Adrenal gland (tissue), 12 donors: ENCODE measurements around the gene KRTAP25-1. TPM values are rescaled to one million over a fixed set of nuclear protein-coding genes. Genes with fewer than 3 reads are reported as not detected.

Experiments used
- DNase-seq, 7 donors: peaks; one replicate each; pipeline ENCODE4 v3.0.0-alpha.2; 2019 to 2020
- H3K27ac ChIP-seq, 5 donors: fragments of 200-600 bp; sonication (generic) in 4 of 5; 1 replicate in 3 of 5; 2 replicates in 2 of 5; pipeline versions ENCODE4 v1.5.1 to v1.8.0; 2016 to 2020; ENCODE audit warnings: mild to moderate bottlenecking in 1 of 5
- H3K27me3 ChIP-seq: fragments of 200-600 bp; 2 replicates; pipeline ENCODE4 v1.8.0; 2021
- H3K36me3 ChIP-seq, 2 donors: fragments of 200-600 bp; replicated peaks in 1 of 2; 1 replicate in 1 of 2; 2 replicates in 1 of 2; pipeline versions ENCODE4 v1.5.1 to v1.8.0; 2018 to 2022
- H3K4me1 ChIP-seq, 2 donors: fragments of 200-600 bp; replicated peaks in 1 of 2; 1 replicate in 1 of 2; 2 replicates in 1 of 2; pipeline versions ENCODE4 v1.5.1 to v1.8.0; 2018 to 2021
- H3K4me3 ChIP-seq, 4 donors: fragments of 200-600 bp; sonication (generic) in 3 of 4; one replicate each; pipeline ENCODE4 v1.5.1; 2016 to 2018
- H3K9me3 ChIP-seq, 3 donors: fragments of 200-600 bp; sonication (generic) in 1 of 3; replicated peaks in 1 of 3; 1 replicate in 2 of 3; 2 replicates in 1 of 3; pipeline versions ENCODE4 v1.5.1 to v1.8.0; 2016 to 2021
- CTCF ChIP-seq, 6 experiments: fragments of 450-650 bp in 4 of 6; fragments of 200-600 bp in 2 of 6; sonication (generic) in 1 of 6; IDR thresholded peaks; 1 replicate in 5 of 6; 2 replicates in 1 of 6; pipeline versions ENCODE4 v1.5.1 to v1.8.0; 2016 to 2021; ENCODE audit warnings: antibody characterized with exemption in 6 of 6, mild to moderate bottlenecking in 2 of 6, moderate library complexity in 1 of 6
- POLR2A ChIP-seq, 2 donors: fragments of 450-650 bp; IDR thresholded peaks; one replicate each; pipeline ENCODE4 v1.6.1; 2017; ENCODE audit warnings: antibody characterized with exemption in 2 of 2, mild to moderate bottlenecking in 2 of 2, moderate library complexity in 1 of 2
- WGBS, 4 donors: extraction: QIAGEN DNeasy Blood & Tissue Kit in 2 of 4; methylation state at CpG; one replicate each; pipeline versions ENCODE4 v1.1.5 to v1.1.7; 2013 to 2017; 5-methylcytosine and 5-hydroxymethylcytosine counted together
- intact Hi-C, 2 donors: fragments of 100-400 bp; cut with DNase I; formaldehyde crosslinking; loops; one replicate each; pipeline versions ENCODE4 v1.14.1 to v1.15.0; 2022 to 2023
- polyA plus RNA-seq, 3 donors: library from polyadenylated mRNA; stranded (reverse); fragments of 200-250 nt in 2 of 3; fragments of 350-450 nt in 1 of 3; fragmentation: Illumina TruSeq in 1 of 3; extraction: RNeasy Lipid Tissue Mini Kit (QIAGEN cat#74804) in 1 of 3; gene quantifications; one replicate each; pipeline ENCODE4 v1.2.3, GENCODE V29; 2013 to 2014
- total RNA-seq, 9 donors: library from RNA; depleted of rRNA in 4 of 9; stranded (reverse); fragments of >200 nt in 4 of 9; fragments of 120-200 nt in 1 of 9; fragmentation: NEBNext Ultra II Directional in 1 of 9; extraction: Animal tissue kit (Norgen Biotek cat#: 25700) in 1 of 9; gene quantifications; one replicate each; pipeline versions ENCODE4 v1.1.0 to v1.2.4, GENCODE V29; 2013 to 2023
- donor health status: healthy with polysubstance abuse.
- donor health status: Bipolar disorder and iron deficiency.
- donor health status: DM: yes; HTN: yes; CAD: no.
- donor health status: DM: no; HTN: no; CAD: no.
- donor health status: DM: no; HTN: no; CAD: no.
- donor health status: DM: yes; HTN: yes; CAD: no.

Gene KRTAP25-1
- total and polyA plus RNA-seq, 12 donors = not detected

- Histone ChIP-seq H3K4me1 (no peaks in the 10 kb centered on the region), H3K36me3 (no peaks in the 10 kb centered on the region), H3K4me3 (no peak overlapping the region), H3K27ac (no peak overlapping the region), H3K9me3 (no peaks in the 10 kb centered on the region), H3K27me3 (no peaks in the 10 kb centered on the region)
- no peak for TF ChIP-seq CTCF (IDR thresholded peaks at IDR 0.05)
- 54 to 68% (median 60%) methylated on average over 2 of the region's 2 CpGs for WGBS, 4 donors
- DNase-seq = no peak
- intact Hi-C loops = no loop called here
These were observed 47.3 kb upstream of the KRTAP25-1 start for GRCh38 chr21:30336596-30336995.

DNA sequence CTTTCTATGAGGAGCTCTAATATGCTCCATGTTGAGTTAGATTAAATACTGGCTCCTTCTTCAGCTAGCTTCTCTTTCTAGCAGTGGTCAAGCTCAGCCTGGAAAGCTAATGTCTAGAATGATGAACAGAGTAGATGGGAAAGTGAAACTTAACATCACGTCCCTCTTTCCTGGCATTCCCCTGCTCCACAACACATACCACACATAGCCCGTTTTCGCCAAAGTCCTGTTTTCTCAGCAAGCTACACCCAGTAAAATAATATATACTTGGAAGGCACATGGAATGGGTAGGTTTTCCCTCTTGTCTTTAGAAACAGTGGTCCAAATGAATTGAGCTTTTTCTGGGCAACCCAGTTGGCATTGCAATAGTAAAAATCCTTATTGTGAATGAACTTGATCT, 44.4 kb upstream of the KRTAP25-1 start:
- no peaks in the 10 kb centered on the region for H3K27me3 ChIP-seq
- H3K4me1 ChIP-seq = no peaks in the 10 kb centered on the region
- intact Hi-C loops = no loop called here
- no peak for DNase-seq
- H3K27ac ChIP-seq = no peak overlapping the region
- no peak for TF ChIP-seq CTCF (IDR thresholded peaks at IDR 0.05)
- no peak for TF ChIP-seq POLR2A (IDR thresholded peaks at IDR 0.05)
- WGBS, 4 donors = 62 to 78% (median 72%) methylated on average over 3 of the region's 3 CpGs
- H3K4me3 ChIP-seq = no peak overlapping the region
- H3K36me3 ChIP-seq = no peaks in the 10 kb centered on the region
- no peaks in the 10 kb centered on the region for H3K9me3 ChIP-seq

- no peak overlapping the region for H3K27ac ChIP-seq
- H3K9me3 ChIP-seq = no peaks in the 10 kb centered on the region
- H3K4me3 ChIP-seq = no peak overlapping the region
- H3K36me3 ChIP-seq = no peaks in the 10 kb centered on the region
- no peak for DNase-seq
- intact Hi-C loops = no loop called here
- no peaks in the 10 kb centered on the region for H3K27me3 ChIP-seq
- H3K4me1 ChIP-seq = no peaks in the 10 kb centered on the region
- no peak for TF ChIP-seq POLR2A (IDR thresholded peaks at IDR 0.05)
- WGBS, 4 donors = 77 to 85% (median 79%) methylated on average over 2 of the region's 2 CpGs
These were observed 43.4 kb upstream of the KRTAP25-1 start for GRCh38 chr21:30332681-30333080.

DNA sequence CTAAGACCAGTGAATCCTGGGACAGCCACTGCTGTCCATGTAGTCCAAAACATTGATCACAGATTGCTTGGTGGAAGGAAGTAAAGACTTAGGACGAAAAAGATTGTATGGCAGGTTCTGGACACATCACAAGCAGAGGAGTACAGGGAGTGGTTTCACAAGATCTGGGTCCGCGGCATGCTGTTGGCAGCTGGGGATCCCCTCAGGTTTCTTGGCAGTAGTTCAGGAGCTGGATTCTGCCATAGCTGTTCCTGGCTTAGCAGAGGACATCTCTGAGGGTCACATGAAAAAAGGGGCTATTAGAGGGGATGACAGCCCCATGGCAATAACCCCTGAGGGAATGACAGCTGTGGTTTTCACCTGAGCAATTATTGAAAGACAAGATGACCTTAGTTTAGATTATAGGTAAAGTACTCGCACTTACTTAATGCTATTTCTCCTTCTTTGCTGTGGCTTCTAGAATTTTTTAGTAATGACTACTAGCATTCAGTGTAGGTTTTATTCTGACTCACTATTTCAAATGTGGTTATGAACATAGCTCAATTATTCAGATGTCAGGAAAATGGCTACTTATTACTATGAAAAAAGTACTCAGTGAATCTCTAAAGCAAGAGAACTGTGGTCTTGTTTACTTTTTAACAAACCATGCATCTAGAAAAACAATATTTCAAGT, 40.0 kb upstream of the KRTAP25-1 start:
- H3K4me3 ChIP-seq = no peak overlapping the region
- WGBS, 4 donors = 77 to 87% (median 81%) methylated on average over 4 of the region's 4 CpGs
- no peaks in the 10 kb centered on the region for H3K9me3 ChIP-seq
- no peaks in the 10 kb centered on the region for H3K36me3 ChIP-seq
- no peak for TF ChIP-seq CTCF (IDR thresholded peaks at IDR 0.05)
- TF ChIP-seq POLR2A (IDR thresholded peaks at IDR 0.05) = no peak
- H3K4me1 ChIP-seq = no peaks in the 10 kb centered on the region
- no peak overlapping the region for H3K27ac ChIP-seq
- intact Hi-C loops = no loop called here
- no peaks in the 10 kb centered on the region for H3K27me3 ChIP-seq
- no peak for DNase-seq

DNA sequence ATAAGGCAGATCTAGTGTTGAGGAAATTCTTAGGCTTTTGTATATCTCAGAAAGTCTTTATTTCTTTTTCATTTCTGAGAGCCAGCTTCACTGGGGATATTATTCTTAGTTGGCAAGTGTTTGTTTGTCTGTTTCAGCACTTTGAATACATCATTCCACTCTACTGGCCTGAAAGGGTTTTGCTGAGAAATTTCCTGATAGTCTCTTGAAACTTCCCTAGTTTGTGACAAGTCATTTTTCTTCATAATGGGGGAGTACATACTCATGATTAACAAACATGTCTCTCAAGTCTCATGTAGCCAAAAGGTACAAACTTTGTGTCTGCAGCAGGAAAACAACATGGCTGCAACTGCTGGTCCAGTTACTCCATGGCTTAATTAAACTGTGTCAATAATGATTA, 37.1 kb upstream of the KRTAP25-1 start:
- intact Hi-C loops = no loop called here
- no peak for DNase-seq
- Histone ChIP-seq H3K4me1 (no peaks in the 10 kb centered on the region), H3K27ac (no peak overlapping the region), H3K9me3 (no peaks in the 10 kb centered on the region), H3K36me3 (no peaks in the 10 kb centered on the region), H3K4me3 (no peak overlapping the region), H3K27me3 (no peaks in the 10 kb centered on the region)
- TF ChIP-seq POLR2A (IDR thresholded peaks at IDR 0.05) (no peak), CTCF (IDR thresholded peaks at IDR 0.05) (no peak)
